Stimulated activated CD8-positive, alpha-beta memory T cell treated with anti-CD3 and anti-CD28 coated beads, Interleukin-12 subunit alpha, Interleukin-12 subunit beta, amount 100 ng/mL, for 1 hour (primary cell): Measurements from ENCODE around the gene ZNF627.
"Not testable (repeated sequence)": the region's sequence is repeated elsewhere in the genome, so short reads cannot be mapped to it uniquely, and the experiment has no call there.

ENCODE experiments used
- DNase-seq: peaks from one replicate; pipeline ENCODE4 v3.0.0-alpha.2; 2020; ENCODE audit warnings: low read depth

Gene ZNF627

DNA sequence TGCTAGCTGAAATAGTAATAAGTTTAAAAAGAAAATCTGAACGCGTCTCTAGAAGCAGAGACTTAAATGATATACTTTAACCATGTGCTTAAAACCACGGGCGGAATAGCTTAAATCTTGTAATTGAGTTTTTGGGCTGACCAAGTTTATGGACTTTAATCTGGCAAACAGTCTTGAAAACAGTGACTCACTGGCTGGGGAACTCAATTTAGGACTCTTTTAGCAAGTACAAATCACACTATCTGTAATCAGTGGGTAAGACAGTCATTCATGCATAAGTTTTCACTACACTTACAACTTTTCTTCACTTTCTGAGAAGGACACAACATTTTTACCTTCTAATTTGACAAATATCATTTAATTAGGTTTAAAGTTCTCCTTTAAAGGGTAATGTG is 26.8 kb downstream of the ZNF627 start:
- DNase-seq: no peak

DNA sequence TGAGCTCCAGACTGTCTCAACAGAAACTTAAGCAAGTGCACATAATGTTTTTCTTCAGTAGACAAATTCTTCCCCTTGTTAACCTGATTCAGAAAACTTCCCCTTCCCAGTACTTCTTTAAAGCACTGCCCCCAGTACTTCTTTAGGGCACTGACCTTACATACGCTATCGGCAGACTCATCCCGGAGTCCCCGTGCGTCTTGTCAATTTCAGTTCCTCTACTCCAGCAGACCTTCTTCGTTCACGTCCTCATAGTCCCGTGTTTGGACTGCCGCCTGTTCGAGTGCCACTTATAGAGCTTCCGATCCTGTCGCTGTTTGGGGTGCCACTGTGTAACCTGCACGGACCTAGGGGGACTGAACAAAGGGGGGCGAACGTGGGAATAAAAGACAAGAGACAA is 29.0 kb downstream of the ZNF627 start:
- DNase-seq: no peak

DNA sequence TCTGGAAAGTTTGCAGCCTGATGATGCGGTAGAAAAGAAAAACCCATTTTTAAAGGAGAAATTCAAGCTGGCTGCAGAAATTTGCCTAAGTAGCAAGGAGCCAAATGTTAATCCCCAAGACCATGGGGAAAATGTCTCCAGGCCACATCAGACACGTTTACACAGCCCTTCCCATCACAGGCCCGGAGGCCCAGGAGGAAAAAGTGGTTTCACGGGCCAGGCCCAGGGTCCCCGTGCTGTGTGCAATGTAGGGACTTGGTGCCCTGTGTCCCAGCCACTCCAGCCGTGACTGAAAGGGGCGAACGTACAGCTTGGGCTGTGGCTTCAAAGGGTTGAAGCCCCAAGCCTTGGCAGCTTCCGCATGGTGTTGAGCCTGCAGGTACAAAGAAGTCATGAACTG is 35.9 kb downstream of the ZNF627 start:
- DNase-seq: no peak

DNA sequence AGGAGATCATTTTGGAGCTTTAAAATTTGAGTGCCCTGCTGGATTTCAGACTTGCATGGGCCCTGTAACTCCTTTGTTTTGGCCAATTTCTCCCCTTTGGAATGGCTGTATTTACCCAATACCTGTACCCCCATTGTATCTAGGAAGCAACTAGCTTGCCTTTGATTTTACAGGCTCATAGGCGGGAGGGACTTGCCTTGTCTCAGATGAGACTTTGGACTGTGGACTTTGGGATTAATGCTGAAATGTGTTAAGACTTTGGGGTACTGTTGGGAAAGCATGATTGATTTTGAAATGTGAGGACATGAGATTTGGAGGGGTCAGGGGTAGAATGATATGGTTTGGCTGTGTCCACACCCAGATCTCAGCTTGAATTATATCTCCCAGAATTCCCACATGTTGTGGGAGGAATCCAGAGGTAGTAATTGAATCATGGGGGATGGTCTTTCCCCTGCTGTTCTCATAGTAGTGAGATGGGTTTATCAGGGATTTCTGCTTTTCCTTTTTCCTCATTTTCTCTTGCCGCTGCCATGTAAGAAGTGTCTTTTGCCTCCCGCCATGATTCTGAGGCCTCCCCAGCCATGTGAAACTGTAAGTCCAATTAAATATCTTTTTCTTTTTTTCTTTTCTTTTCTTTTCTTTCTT is 36.9 kb downstream of the ZNF627 start:
- not testable (repeated sequence) for DNase-seq

DNA sequence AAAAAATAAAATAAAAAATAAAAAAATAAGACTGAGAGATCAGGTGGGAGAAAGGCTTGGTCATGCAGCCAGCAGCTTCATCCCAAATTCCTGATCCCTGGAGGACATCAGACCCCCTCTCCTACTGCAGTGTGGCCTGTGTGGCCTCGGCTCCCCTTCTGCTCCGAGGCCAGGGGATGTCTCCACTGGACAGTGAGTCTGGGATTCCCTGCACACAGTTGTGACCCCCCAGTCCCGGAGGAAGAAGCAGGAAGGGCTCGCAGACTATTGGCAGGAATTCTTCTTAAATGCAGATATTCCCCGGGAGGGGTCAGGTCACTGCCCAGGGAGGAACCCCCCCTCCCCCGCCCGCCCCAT is 41.9 kb downstream of the ZNF627 start:
- DNase-seq: no peak

DNA sequence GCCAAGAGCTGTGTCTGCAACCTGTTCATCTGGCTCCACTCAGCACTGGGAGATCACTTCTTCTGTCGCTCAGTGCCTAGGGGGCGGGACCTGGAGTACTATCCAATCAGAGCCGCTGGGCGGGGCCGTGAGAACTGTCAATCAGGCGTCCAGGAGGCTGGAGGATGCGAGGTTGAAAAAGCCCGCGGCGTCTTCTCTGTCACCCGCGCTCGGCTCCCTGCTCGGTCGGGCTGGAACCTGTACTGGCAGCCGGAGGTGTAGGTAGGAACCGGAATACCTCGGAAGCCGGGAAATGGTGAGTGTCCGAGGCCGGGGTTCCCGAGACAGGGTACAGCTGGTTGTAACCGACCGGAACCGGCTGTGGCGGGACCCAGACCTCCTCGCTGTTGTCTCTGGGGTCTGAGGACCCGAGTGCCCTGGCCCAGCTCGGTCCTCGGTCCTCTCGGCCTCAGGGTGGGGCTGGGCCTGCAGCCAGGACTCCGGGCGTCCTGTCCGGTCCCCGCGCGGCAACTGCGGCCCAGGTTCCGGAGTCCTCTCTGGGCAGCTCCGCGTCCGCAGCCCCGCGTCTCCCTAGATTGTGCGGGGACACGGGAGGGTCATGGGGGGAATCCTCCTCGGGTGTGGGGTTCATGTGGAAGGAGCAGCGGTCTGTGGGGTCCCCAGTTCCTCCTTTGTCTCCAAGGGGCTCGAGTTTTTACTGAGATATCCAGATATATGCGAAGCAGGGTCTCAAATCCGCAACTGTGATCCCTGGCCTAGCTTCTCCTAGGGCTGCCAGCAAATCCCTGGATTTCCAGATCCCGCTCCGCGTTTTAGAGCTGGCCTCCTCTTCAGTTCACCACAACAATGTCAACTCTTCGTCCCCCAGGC is 42.6 kb downstream of the ZNF627 start:
- peak; percentile 78 for DNase-seq

DNA sequence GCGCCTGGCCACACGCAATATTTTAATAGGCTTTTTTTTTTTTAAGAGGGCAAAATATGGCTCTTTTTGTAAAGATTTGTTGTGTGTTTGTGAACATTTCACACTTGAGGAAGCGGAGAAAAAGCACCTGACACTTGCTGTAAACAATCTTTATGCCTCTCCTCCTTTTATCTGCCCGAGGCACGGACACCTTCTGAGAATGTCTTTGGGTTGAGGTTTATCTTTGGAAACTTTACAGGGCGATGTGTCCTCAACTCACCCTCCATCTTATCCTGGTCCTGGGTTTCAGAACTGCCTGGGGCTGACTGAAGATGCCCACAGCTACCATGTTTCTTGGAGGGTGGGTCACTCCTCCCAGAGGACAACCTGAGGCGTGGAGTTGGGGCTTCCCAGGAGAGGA is 44.0 kb downstream of the ZNF627 start:
- DNase-seq: no peak

DNA sequence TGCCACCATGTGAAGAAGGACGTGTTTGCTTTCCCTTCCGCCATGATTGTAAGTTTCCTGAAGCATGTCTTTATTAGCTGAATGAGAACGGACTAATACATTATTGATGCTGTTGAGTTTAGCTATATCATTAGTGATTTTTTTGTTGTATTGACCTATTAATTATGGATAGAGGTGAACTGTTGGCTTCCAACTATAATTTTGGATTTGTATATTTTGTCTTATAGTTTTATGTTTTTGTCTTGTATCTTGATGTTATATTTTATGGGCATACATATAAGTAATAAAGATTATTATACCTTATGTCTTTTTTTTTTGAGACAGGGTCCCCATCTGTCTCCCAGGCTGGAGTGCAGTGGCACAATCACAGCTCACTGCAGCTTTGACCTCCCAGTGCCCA is 45.6 kb downstream of the ZNF627 start:
- no peak for DNase-seq

DNA sequence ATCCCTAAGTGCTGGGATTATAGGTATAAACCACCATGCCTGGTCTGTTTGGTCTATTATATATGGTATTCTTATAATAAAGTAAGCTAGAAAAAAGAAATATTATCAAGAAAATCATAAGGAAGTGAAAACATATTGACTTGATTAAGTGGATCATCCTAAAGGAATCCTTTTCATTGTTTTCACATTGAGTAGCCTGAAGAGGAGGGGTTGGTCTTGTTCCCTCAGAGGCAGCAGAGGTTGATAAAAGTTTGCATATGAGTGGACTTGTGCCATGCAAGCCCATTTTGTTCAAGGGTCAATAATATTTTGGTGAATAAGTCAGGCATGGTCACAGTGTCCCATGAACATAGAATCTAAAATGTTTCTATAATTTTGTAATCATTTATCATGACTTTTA is 52.7 kb downstream of the ZNF627 start:
- DNase-seq: no peak

DNA sequence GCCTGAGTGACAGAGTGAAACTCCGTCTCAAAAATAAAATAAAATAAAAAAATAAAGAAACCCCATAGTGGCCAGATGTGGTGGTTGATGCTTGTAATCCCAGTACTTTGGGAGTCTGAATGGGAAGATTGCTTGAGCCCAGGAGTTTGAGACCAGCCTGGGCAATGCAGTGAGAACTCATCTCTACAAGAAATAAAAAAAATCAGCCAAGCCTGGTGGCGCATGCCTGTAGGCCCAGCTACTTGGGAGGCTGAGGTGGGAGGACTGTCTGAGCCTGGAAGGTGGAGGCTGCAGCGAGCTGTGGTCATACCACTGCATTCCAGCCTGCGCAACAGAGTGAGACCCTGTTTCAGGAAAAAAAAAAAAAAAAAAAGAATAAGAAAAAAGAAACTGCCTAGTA is 53.8 kb downstream of the ZNF627 start:
- no peak for DNase-seq

DNA sequence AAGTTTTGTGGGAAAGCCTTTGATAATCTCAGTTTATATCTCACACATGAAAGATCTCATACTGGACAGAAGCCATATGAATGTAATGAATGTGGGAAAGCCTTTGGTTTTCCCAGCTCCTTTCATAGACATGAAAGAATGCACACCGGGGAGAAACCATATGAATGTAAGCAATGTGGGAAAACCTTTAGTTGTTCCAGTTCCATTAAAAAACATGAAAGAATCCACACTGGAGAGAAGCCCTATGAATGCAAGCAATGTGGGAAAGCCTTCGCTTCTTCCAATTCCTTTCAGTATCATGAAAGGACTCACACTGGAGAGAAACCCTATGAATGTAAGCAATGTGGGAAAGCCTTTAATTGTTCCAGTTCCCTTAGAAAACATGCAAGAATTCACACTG is 54.8 kb downstream of the ZNF627 start:
- no peak for DNase-seq

DNA sequence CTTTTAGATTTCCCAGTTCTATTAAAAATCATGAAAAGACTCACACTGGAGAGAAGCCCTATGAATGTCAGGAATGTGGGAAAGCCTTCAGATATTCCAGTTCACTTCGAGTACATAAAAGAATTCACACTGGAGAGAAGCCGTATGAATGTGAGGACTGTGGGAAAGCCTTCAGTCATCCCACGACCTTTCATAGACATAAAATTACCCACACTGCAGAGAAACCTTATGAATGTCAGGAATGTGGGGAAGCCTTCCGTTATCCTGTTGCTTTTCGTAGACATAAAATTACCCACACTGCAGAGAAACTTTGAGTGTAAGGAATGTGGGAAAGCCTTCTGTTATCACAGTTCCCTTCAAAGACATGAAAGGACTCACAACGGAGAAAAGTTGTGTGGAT is 55.2 kb downstream of the ZNF627 start:
- DNase-seq: no peak

DNA sequence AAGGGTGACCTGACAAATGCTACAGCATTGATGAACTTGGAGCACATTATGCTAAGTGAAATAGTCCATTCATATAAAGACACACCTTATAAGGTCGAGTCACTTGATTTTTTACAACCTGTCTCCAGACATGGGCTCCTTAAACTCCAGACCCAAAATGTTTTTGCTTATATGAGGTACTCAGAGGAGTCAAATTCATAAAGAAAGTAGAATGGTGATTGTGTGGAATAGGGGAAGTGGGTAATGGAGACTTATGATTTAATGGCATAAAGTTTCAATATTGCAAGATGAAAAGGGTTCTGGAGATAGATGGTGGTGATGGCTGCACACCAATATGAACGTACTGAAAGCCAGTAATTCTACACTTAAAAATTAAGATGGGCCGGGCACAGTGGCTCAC is 59.3 kb downstream of the ZNF627 start:
- DNase-seq: no peak

DNA sequence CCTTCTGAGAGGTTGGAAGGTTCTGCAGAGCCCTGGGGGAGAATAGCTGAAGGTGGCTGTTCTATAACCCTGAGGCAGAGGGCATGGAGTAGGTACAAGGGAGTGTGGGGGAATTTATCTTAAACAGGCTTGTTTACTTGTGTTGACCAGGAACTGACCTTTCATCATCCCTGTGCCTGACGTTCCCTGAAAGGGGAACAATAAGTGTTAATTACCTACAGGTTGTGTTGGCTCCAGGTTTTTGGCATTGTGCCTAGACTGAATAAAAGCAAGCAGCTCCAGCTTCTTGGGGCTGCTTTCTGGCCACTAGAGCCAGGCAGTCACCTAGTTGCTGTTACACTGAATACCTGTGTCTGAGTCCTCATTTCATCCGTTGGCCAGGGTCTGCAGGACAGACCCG is 60.0 kb downstream of the ZNF627 start:
- no peak for DNase-seq

DNA sequence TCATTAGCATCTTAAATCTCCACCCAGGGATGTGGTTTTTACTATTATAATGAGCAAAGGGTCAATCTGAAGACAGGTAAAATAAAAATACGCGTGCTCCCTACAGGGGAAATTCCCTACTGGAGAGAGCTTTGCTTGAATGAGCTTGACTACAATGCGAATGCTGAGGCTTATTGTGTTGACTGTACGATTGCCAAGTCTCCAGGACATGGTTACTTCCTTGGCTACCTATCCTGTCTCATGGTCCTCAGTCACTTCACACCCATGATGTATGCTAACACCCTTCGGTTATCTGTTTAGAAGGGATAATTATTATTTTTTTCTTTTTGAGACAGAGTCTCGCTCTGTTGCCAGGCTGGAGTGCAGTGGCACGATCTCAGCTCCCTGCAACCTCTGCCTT is 61.7 kb downstream of the ZNF627 start:
- no peak for DNase-seq

DNA sequence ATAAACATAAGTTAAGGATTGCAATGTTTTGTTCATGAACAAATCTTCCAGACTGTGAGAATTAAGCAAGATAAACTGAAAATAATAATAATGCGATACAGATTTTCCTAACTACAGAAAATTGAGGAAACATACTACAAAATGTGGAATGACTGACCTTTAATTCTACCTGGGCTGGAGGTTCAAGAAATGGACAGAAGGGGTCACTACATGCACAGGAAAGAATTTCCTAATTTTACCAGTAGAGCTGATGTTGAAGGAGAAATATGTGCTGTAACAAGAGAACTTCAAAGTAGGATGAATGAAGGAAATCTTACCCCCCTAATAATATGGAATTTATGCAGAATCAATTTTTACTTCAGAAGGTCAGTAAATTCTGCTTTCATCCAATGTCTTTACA is 62.3 kb downstream of the ZNF627 start:
- DNase-seq: no peak

DNA sequence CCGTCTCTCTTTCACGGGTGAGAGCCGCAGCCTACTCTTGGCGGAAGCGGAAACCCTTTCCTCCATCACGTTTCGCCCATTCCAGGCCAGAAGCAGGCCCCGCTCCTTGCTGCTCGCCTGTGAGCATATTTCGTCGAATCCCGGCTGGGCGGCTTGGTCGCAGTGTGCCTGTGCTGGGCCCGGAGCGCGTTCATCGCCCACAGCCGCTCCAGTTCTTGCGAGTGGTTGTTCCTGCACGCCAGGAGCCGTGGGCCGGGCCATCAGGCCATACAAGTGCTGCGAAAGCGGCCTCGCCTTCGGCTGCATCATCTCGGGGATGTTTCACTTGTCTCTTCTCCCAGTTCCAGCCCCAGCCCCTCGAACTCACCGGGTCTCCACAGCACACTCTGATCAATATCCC is 65.0 kb downstream of the ZNF627 start:
- no peak for DNase-seq

DNA sequence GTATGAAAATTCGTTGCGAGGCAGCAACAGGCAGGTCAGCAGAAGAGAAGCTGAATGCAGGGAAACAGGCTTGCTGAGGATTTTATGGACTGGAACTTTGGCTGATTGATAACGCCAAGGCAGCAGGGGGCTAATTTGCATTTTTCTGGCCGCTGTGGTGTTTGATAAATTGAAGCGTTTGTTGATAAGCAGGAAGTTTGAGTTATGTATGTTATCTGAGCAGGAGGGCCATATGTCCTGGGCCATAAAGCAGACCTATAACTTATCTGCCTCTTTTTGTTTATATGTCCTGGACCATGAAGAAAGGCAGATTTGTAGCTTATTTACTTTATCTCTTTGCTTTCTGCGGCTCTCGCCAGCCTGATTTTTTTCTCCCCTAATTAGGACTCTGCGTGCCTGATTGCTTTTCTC is 65.9 kb downstream of the ZNF627 start:
- no peak for DNase-seq
